Fibroblast of lung (primary cell): ENCODE measurements around the gene NUP98.

Experiments
- CTCF ChIP-seq, 2 donors: IDR thresholded peaks in 1 of 2; conservative IDR thresholded peaks in 1 of 2; 1 replicate in 1 of 2; 2 replicates in 1 of 2; pipeline ENCODE4 v1.5.1; 2011 to 2012; ENCODE audit warnings: low read length in 2 of 2, control low read depth in 1 of 2, inconsistent platforms in 1 of 2, low read depth in 1 of 2, mild to moderate bottlenecking in 1 of 2
- EZH2 ChIP-seq: IDR thresholded peaks from 2 replicates; pipeline ENCODE4 v1.5.1; 2012; ENCODE audit warnings: low read length, control low read depth, mild to moderate bottlenecking; ENCODE audit errors: missing control alignments

GRCh38 chr11:3723014-3723708 is 74.2 kb downstream of the NUP98 start:
- TF ChIP-seq CTCF (conservative IDR thresholded peaks at IDR 0.05 in 1 of 2, IDR thresholded peaks at IDR 0.05 in 1 of 2; ENCODE audit: low read depth in 1 of 2, low read length in 2 of 2) (no peak), EZH2 (no peak)
